ENCODE measurements around the gene HOMER3.

The HOMER3 gene

DNA sequence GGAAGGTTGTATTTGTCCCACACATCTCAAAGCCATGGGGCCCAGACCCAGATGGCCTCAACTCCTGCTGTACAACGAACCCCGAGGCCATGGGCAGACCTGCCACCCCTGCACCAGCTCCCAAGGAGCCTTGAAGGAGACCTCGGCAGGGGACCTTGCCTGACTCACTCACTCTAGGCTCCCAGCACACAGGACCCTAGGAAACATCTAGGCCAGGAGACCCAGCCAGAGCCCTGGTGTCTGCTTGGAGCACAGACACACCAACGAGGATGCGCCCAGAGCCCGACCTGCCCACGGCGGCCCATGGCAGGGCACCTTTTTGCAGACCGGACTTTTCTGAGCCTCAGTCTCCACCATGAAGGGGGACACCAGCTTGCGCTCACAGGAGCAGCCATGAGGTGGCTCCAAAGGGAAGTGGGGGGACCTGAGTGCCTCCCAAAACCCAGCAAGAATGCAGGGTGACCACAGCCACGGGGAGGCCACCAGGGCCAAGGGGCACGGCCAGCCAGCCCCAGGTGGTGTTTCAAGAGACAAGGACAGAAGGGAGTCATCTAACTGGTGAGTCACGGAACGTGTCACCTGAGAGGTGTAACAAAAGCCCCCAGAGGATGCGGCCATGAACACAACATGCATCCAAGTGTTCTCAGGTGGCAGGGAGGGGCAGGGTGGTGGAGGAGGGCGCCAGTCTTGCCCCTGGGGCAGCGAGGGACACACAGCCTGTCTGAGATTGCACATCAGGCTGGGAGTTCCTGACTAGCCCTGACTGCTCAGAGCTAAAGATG, 40.1 kb downstream of the HOMER3 start:
- no peak for DNase-seq (ENCODE audit: low read depth)

DNA sequence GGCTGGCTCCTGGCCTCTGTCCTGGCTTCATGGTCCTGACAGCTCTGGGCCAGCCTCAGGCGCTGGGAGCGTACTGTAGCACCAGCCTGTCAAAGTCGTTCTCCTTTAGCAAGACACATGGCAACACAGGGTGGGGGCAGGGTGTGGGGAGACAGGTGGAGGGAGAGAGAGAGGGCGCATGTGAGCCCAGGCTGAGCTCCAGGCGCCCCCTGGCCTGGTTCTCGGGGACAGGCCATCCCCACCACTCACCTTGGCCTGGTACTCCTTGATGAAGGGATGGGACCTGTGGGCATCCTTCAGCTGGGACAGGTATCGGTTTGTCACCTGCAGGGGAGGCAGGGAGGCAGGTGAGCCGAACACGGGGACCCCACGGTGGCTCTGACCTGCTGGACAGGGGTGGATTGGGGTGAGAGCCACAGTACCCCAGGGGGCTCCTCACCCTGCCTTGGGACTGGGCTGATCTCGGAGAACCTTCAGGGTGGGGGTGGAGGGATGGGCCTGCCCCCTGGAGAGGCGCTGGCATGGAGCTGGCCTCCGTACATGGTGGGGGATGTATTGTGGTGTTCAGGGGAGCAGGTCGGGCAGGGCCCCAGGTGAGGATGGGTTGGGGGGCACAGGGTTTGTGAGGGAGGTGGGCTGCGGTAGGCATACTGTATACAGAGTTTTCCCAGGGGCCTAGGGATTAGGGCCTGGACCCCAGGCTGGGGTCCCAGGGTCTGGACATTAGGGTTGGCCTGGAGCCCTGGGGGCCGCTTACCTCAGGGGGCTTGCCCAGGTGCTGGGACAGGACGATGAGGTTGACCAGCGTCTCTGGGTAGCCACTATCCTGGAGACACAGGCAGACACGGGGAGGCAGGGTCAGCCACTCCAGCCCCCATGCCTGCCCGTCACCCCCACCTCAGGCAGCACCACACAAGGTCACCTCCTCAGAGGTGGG, 41.1 kb downstream of the HOMER3 start:
- no peak for DNase-seq (ENCODE audit: low read depth)

DNA sequence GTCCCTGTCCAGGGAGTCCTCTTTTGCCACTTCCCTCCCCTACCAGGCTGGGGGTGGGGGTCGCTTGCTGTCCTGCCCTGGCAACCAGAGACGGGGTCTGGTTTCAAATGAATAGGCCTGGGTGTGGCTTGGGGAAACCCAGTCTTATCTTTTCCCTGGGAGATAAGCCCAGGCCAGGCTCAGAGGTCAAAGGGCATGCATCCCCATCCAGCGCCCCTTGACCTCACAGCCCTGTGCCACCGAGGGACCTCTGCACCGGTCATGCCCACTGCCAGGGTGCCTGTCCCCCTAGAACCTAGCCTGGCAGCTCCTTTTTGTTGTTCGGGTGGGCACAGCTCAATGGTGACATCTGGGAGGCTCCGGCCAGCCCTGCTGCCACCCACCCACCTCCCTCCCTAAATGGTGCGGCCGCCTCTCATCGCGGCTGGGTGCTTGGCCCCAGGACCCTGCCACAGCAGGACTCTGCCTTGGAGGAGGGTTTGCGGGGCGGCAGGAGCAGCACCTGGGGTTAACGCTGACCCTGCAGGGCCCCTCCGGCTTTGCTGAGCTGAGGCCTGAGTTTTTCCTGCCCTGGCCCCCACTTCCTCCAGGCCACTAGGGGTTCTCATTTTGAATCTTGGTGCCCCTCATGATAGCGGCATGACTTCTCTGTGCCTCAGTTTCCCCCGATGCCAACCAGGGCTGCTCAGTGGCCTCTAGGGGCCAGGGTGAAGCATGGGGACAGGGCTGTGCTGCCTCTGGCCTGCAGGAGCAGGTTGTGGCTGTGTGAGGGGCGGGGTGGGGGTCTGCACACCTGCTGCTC, 42.2 kb downstream of the HOMER3 start:
- DNase-seq (ENCODE audit: low read depth) = no peak

DNA sequence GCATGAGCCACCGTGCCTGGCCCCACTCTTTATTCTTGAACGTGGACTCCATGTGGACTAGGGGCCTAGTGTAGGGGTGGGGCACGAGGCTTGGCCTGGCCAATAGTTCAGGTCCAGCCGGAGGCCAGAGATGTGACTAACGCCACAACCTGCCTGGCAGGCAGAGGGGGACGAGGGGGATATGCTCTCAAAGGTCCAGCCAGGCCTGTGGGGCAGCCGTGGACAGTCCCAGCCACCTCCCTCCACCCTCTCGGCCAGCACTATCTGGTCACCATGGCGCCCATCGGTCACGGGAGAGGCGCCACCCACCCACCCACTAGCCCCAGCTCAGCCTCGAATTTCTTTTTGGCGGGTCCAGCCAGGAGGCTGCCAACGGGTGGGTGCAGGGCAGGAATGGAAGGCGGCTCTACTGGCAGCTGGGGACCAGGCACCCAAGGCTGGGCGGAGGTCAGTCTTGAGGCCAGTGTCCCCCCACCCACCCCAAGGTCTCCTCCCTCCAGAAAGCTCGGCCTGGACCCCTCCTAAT, 42.9 kb downstream of the HOMER3 start:
- no peak for DNase-seq (ENCODE audit: low read depth)

DNA sequence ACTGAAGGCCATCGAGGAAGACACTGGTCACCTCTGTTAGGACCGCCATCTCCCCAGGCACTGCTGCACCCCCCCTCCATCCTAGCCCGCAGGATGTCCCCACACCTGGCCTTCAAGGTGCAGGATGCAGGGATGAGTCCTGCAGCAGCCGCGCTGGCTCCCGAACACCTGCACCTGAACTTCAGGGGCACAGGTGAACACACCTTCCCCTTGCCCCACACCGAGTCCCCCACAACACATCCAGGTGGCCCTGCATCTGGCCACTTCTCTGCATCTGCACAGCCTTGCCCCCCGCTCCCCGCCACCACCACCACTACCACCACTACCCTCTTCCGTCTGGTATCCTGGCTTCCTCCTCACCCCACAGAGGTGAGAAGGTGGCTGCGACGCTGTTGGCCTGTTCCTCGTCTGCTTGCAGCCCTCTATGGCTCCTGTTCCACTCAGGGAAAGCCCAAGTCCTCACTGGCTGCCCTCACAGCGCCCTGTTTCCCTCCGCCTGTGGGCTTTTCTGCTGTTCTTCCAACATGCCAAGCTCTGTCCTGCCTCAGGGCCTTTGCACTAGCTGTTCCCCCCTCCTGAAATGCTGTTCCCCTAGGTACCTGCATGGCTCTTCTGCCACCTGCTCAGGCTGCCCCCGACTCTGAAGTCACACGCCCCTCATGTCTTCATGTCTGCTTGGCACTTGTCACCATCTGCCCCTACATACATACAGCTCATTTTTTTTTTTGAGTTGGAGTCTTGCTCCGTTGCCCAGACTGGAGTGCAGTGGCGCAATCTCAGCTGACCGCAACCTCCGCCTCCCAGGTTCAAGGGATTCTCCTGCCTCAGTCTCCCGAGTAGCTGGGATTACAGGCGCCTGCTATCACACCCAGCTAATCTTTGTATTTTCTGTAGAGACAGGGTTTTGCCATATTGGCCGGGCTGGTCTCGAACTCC, 43.7 kb downstream of the HOMER3 start:
- DNase-seq (ENCODE audit: low read depth) = no peak

DNA sequence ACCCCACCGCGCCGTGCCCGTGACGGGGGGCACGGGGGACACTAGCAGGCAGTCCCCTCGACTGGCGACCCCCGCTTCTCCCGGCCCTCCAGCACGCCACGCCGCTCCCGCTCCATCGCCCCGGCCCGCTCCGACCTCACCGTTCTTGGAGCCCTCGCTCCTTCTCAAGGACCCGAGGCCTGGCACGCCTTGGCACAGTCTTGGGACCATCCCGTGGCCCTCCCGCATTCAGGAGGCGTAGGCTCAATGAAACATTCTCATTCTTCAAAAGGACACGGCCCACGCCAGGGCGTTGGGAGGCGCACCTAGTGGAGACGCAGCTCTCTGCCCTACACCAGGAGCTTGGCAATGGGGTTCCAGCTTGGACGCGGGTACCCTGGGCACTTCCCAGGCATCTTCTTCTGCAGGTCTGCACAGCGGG, 44.6 kb downstream of the HOMER3 start:
- DNase-seq (ENCODE audit: low read depth) = no peak

DNA sequence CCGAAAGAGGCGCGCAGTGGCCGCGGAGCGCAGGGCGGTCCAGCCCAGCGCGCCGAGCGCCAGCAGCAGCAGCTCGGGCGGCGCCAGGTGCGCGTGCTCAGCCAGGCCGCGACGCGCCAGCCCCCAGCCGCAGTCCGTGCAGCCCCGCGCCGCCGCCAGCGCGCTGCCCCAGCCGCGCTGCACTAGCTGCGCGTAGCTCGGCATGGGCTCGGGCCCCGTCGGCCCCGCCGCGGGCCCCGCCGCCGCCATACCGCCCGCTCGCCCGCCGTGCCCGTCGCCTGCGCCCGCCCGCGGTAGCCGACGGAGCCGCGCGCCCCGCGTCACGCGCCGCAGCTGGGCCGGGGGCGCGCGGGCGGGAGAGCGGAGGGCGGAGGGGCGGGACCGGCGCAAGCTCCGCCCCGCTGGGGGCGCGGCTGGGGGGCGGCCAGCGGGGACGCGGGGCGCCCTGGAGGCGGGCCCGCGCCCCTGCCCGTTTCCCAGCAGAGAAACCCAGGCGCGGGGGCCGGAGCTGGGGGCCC, 45.1 kb downstream of the HOMER3 start, which contains the start of gene CERS1:
TSS of gene CERS1 (minus strand) at position 335 of the 518 bp plus-strand sequence. CDS start at position 249, 86 bp downstream.
- no peak for DNase-seq (ENCODE audit: low read depth)

DNA sequence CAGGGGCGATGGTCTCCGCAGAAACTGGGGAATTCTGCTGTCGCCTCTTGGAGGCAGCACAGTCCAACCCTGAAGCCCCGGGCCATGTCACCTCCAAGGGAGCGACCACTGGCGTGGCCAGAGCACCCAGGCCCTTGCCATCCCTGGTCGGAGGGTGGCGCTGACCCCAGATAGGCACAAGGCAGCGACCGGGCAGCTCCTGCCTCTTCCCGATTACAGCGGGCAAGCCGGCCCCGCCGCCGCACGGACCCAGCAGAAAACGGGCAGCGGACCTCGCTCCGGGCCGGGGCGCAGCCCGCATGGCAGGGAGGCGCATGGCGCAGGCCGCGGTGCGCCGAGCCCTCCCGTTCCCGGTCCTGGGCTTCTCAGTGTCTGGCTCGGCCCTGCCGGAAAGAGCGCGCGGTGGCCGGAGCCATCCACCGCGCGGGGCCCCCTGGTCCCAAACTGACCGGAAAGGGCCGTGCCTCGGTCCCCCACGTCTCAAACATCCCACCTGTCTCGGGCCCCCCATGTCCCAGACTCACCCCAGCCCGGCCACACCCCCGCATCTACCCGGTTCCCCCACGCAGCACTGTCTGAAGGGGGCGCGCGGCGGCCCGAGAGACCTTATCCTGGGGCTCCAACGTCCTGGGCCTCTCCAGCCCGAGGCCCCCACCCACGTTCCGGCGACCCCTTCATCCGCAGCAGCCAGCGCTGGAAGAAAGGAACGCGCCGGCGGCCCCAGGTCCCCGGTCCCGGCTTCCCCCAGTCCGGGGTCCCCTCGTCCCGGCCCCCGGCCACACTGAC, 45.8 kb downstream of the HOMER3 start:
- DNase-seq (ENCODE audit: low read depth) = no peak

DNA sequence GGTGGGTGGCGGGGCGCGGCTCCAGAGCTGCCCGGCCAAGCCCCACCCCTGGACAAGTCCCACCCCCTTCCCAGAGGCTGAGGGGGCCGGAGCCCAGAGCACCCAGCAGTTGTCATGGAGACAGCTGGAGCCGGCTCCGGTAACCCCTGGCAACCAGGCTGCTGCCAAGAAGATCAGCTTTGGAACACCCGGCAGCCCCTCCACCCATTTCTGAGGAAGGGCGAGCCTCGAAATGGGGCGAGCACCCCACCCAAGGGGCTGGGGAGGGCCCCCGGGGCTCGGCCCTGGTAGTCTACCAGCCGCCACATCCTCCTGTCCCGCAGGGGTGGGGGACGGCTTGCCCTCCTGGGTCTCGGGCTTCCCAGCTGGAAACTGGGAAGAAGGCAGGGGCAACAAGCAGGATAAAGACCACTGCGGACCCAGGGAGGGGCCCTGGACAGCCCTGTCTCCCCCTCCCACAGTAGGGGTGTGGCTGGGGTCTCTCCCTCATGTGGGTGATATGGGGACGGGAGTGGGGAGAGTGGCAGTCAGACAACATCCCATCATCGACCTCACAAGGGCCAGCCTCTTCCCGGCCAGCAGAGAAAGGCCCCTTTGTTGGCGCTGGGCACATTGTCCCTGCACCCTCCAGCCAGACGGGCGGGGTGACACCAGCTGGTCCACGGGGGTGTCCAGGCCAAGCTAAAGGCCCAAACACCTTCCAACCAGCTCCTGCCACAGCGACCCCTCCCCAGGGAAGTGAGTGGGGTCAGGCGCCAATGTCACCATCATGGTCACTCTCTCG, 46.6 kb downstream of the HOMER3 start:
- DNase-seq (ENCODE audit: low read depth) = no peak

DNA sequence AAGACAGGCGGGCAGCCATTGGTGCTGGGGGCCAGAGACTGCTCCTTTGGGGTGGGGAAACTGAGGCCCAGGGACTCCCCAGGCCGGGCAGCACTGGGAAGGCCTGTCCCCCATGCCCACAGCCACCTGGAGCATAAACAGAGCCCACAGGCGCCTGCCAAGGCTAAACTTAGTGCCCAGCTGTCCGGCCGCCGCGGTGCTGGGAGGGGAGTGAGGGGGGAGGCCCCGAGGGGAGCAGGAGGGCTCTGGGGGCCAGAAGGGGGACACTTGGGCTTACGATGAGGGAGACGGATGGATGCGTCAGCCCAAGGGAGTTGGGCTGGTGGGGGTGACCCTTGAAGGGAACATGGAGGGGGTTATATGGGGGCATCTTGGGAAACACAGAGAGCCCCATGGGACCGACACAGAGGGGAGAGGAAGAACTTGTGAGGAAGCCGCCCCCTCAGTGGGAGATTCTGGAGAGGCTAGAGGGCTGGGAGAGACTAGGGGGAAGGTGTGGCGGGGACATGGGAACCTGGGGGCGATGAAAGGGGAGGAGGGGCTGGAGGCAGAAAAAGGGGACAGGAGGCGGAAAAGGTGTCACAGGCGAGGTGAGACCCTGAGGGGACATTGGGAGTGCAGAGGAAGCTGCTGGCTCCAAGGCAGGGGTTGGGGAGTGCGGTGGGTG, 47.3 kb downstream of the HOMER3 start:
- no peak for DNase-seq (ENCODE audit: low read depth)

DNA sequence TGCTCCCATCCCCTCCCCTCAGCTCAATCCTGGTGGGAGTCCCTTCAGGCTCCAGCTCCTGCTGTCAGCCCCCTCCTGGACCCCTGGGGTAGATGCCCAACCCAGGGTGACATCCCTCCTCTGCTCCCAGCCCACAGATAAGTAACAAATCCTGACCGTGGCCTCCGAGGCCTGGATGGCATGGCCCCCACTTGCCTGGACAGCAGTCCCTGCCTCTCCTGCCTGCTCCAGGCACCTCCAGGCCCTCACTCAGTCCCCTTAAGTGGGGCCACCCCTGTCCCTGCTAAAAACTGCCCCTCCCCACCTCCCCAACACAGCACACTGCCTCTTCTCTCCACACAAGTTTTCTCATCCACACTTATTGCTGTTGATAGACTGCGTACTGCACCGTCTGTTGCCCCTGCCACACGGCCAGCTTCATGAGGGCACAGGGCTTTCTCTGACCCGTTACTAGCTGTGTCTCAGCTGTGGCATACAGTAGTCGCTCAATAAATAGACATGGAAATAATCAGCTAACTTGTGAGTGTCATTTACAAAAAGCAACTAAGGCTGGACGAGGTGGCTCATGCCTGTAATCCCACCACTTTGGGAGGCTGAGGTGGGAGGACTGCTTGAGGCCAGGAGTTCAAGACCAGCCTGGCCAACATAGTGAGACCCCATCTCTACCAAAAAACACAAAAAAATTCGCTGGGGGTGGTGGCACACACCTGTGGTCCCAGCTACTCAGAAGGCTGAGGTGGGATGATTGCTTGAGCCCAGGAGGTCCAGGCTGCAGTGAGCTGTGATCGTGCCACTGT, 50.9 kb downstream of the HOMER3 start:
- no peak for DNase-seq (ENCODE audit: low read depth)

DNA sequence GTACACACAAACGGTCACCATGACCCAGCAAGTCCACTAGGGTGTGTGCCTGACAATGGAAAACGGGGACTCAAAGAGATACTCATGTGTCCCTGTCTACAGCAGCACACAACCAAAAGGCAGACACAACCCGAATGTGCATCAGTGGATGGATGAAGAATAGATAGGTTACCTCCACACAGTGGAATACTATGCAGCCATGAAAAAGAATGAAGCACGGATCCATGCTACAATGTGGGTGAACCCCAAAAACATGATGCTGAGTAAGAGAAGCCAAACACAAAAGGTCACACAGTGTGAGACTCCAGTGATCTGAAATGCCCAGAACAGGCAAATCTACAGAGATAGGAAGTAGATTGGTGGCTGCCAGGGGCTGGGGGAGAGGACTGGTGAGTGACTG, 54.0 kb downstream of the HOMER3 start:
- DNase-seq (ENCODE audit: low read depth) = no peak

DNA sequence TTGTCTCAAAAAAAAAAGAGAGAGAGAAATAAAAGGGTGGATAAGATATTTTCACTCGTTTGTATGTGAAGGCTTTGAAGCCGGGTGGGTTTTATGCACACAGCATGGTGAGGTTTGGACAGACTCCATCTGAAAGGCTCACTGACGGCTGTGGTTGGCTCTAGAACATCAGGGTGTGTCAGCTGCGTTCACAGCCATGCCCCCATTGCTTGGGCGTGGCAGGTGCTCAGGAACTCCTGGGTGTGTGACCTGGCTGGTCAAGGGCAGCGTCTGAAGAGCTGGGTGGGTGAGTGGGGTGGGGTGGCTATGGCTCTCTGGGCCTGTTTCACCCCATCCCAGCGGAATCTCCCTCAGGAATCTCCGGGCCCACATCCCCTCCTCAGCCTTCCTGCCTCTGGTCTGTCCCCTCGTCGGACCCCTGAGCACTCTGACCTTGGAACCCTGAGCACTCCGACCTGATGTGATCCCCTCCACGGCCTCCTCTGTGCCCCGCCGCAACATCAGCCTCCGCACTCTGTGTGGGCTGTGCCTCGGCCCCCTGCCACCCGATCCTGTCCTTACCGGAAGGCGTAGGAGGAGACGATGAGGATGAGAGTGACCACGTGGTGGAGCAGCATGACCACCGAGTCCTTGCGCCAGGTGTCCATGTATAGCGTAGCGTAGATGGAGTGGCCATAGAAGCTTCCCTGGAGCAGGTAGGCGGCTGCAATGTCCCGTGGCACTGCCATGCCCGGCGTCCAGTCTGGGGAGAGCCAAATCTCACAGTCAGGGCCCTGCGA, 57.3 kb downstream of the HOMER3 start:
- no peak for DNase-seq (ENCODE audit: low read depth)

DNA sequence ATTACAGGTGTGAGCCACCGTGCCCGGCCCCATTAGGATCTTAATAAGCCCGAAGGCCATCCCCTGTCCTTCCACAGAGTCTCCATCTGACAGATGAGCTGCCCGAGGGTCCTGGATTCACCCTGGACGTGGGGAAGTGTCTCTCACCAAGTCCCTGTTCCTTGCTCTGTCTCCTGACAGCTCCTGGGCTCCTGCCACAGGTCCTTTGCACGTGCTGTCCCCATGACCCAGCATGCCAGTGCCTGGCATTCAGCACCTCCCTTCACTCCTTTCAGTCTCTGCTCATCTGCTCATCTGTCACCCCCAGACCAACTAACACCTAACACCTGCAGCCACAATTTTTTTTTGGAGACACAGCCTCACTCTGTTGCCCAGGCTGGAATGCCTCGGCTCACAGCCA, 59.5 kb downstream of the HOMER3 start:
- DNase-seq (ENCODE audit: low read depth) = no peak

DNA sequence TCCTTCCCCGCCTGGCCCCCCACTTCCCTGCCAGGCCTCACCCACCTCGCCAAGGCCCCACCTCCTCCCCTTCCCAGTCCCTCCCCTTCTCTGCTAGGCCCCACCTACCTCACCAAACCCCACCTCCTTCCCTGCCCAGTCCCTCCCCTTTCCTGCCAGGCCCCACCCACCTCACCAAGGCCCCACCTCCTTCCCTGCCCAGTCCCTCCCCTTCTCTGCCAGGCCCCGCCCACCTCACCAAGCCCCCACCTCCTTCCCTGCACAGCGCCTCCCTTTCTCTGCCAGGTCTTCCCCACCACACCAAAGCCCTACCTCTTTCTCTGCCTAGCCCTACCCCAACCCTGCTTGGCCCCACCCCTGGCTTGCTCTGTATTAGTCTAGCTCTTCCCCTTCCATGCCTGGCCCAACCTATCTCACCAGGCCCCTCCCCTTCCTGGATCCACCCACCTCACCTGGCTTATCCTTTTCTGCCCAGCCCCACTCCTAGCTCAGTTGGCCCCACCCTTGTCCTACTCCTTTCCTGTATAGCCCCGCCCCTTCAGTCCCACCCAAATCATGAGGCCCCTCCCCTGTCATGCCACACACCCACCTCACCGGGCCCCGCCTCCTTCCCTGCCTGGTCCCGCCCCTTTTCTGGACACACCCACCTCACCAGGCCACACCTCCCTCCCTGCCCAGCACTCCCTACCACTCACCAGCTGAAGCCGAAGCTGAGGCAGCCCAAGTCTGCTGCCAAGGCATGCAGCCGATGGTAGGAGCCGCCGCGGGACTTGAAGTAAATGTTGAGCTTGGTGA, 61.2 kb downstream of the HOMER3 start:
- no peak for DNase-seq (ENCODE audit: low read depth)

All from T-helper 22 cell (primary cell).